Measurements from ENCODE around the gene ZCCHC7. TPM values are rescaled to one million over a fixed set of nuclear protein-coding genes. Genes with fewer than 3 reads are reported as not detected.

The ZCCHC7 gene
- total RNA-seq, 3 donors from 2014 or later, result 19.8 to 29.1 (median 26.9) TPM

DNA sequence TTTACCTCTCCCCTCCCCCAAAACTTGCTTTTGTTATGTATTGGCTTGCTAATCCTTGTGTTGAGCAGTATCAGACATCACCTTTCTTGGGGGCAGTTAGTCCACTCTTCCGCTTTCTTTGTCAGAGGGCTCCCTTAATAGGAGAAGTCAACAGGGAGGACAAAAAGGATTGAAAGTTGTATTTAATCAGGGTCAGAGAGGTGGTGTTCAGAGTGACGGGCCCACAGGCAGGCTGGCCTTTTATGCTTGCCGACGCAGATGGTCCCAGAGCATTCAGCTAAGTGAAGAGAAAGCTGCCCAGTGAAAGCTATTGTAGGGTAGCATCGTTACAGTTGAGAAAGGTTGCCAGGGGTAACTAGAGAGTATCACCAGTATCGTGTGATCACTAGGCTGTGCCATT, 131.1 kb downstream of the ZCCHC7 start:
- H3K27me3 ChIP-seq, result no peaks in the 10 kb centered on the region
- H3K9me3 ChIP-seq, result no peaks in the 10 kb centered on the region
- no peak for DNase-seq (ENCODE audit: low spot score in 2 of 2)
- TF ChIP-seq, protein P1, sequence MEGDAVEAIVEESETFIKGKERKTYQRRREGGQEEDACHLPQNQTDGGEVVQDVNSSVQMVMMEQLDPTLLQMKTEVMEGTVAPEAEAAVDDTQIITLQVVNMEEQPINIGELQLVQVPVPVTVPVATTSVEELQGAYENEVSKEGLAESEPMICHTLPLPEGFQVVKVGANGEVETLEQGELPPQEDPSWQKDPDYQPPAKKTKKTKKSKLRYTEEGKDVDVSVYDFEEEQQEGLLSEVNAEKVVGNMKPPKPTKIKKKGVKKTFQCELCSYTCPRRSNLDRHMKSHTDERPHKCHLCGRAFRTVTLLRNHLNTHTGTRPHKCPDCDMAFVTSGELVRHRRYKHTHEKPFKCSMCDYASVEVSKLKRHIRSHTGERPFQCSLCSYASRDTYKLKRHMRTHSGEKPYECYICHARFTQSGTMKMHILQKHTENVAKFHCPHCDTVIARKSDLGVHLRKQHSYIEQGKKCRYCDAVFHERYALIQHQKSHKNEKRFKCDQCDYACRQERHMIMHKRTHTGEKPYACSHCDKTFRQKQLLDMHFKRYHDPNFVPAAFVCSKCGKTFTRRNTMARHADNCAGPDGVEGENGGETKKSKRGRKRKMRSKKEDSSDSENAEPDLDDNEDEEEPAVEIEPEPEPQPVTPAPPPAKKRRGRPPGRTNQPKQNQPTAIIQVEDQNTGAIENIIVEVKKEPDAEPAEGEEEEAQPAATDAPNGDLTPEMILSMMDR (IDR thresholded peaks at IDR 0.05), result no peak
- no peak for TF ChIP-seq POLR2A (IDR thresholded peaks at IDR 0.05)
- intact Hi-C loops (cut with DNase I; ENCODE audit: low total_unique reads), result no loop called here
- H3K4me3 ChIP-seq, result no peak overlapping the region
- H3K4me1 ChIP-seq, result no peaks in the 10 kb centered on the region
- peaks cover 4% of the 10 kb centered on the region for H3K36me3 ChIP-seq
- no peak overlapping the region for H3K27ac ChIP-seq

DNA sequence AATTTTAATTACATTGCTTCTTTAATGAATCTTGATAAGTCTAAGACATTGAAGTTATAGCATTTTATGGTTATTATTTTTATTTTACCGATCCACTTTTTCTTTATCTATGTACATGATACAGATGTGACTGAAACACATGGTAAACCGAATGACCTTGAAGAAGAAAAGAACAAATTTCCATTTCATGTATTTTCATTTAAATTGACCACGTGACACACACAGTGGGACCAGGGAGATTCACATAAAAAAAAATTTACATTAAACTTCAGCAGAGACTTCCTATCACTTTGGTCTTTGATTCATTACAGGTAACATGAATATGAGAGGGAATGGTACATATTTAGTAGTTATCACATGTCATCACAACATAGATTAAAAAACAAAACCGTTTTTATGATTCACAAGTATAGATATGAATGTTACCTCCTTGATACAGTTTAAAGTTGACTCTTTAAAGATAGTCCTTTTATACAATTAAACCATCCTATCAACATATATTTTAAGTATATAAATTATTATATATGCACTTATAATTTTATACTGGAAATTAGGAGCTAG, 133.1 kb downstream of the ZCCHC7 start:
- TF ChIP-seq POLR2A (IDR thresholded peaks at IDR 0.05), result no peak
- TF ChIP-seq, protein P1 (IDR thresholded peaks at IDR 0.05), result no peak
- no peak for TF ChIP-seq POLR2AphosphoS5 (IDR thresholded peaks at IDR 0.05)

DNA sequence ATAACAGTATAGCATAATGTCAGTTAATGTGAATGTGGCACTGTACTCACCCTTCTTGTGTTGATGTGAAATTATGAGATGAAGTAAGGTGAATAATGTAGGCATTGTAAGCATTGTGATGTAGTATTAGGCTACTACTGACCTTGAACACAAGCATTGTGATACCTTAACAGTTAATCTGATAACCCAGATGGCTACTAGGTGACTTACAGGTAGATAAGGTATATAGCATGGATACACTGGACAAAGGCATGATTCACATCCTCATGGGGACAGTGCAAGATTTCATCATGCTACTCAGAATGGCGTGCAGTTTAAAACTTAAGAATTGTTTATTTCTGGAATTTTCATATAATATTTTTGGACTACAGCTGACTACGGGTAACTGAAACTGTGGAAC, 134.8 kb downstream of the ZCCHC7 start:
- Histone ChIP-seq H3K36me3 (no peaks in the 10 kb centered on the region), H3K27ac (no peak overlapping the region), H3K27me3 (no peaks in the 10 kb centered on the region), H3K9me3 (no peaks in the 10 kb centered on the region), H3K4me1 (no peaks in the 10 kb centered on the region), H3K4me3 (no peak overlapping the region)
- intact Hi-C loops (cut with DNase I; ENCODE audit: low total_unique reads), result no loop called here
- no peak for DNase-seq (ENCODE audit: low spot score in 2 of 2)
- TF ChIP-seq, protein P1 (IDR thresholded peaks at IDR 0.05), result no peak
- TF ChIP-seq POLR2AphosphoS5 (IDR thresholded peaks at IDR 0.05) (no peak), POLR2A (IDR thresholded peaks at IDR 0.05) (no peak)

More for the DNA sequence above, 133.1 kb downstream of the ZCCHC7 start:
- no peak overlapping the region for H3K4me3 ChIP-seq
- H3K36me3 ChIP-seq, result peaks cover 4% of the 10 kb centered on the region
- no peak for DNase-seq (ENCODE audit: low spot score in 2 of 2)
- no peaks in the 10 kb centered on the region for H3K9me3 ChIP-seq
- H3K27ac ChIP-seq, result no peak overlapping the region
- H3K27me3 ChIP-seq, result no peaks in the 10 kb centered on the region
- intact Hi-C loops (cut with DNase I; ENCODE audit: low total_unique reads), result no loop called here
- H3K4me1 ChIP-seq, result no peaks in the 10 kb centered on the region

DNA sequence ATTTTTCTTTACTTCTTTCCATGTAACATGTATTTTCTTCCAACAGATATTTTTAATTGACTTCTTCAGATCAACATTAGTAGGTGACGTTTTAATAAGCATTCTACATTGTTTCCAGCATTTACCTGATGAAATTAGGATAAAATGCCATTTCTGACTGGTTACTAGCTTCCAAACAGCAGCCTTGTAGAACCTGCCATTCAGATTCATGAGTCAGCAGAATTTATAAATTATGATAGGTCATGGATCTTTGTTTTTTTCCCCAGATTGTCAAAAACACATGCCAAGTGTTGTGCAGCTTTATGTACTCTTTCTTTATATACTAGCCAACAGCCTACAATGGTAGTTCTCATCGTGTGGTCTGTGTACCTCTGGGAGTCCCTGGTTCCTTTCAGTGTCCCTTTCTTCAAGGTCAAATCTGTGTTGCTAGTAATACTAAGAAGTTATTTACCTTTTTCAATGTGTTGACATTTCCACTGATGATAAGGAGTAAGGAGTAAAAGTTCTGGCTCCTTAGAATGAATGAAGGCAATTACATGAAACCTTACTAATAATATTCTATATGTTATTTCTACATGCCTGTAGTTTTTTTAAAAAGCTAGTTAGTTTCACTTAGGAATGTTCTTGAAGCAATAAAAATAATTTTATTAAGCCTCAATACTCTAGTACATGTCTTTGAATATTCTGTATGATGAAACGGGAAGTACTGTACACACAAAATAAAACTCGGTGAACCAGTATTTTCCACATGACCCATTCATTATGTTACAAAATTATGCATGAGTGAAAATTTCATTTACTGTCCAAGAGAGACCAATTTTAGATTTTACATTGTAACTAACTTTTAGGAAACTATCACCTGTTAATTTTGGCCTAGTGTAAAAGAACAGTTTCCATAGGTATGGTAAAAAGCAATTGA, 135.8 kb downstream of the ZCCHC7 start:
- no peak for DNase-seq (ENCODE audit: low spot score in 2 of 2)
- H3K27ac ChIP-seq, result no peak overlapping the region
- intact Hi-C loops (cut with DNase I; ENCODE audit: low total_unique reads), result no loop called here
- H3K27me3 ChIP-seq, result no peaks in the 10 kb centered on the region
- no peaks in the 10 kb centered on the region for H3K4me1 ChIP-seq
- no peak overlapping the region for H3K4me3 ChIP-seq
- no peaks in the 10 kb centered on the region for H3K9me3 ChIP-seq
- TF ChIP-seq, protein P1 (IDR thresholded peaks at IDR 0.05), result no peak
- no peak for TF ChIP-seq POLR2AphosphoS5 (IDR thresholded peaks at IDR 0.05)
- TF ChIP-seq POLR2A (IDR thresholded peaks at IDR 0.05), result no peak
- no peaks in the 10 kb centered on the region for H3K36me3 ChIP-seq

DNA sequence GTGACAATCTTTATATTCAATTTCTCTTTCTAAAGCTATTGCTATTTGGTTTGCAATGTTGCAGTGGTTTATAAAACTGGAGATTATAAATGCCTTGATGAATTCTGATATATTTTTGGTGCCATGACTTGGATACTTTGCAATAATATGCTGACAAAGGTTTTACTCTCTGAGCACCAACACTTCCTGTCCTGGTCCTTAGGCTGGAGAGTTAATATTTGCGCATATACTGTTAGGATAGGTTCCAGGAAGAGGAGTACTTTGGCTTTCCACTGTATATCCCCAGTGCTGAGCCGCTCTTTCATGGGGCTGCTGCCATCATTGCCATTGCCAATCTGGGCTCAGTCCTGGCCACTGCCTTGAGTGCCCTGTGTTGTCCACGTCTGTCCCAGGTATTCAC, 139.6 kb downstream of the ZCCHC7 start:
- Histone ChIP-seq H3K9me3 (no peaks in the 10 kb centered on the region), H3K27ac (no peak overlapping the region), H3K36me3 (no peaks in the 10 kb centered on the region), H3K4me1 (no peaks in the 10 kb centered on the region), H3K27me3 (no peaks in the 10 kb centered on the region), H3K4me3 (no peak overlapping the region)
- no peak for TF ChIP-seq POLR2AphosphoS5 (IDR thresholded peaks at IDR 0.05)
- no peak for TF ChIP-seq POLR2A (IDR thresholded peaks at IDR 0.05)
- TF ChIP-seq, protein P1 (IDR thresholded peaks at IDR 0.05), result no peak
- DNase-seq (ENCODE audit: low spot score in 2 of 2), result no peak
- intact Hi-C loops (cut with DNase I; ENCODE audit: low total_unique reads), result no loop called here
